Posterior vena cava (tissue), 2 donors: ENCODE data around the gene ACTMAP. TPM values are rescaled to one million over a fixed set of nuclear protein-coding genes. Genes with fewer than 3 reads are reported as not detected.

Source experiments
- DNase-seq: peaks from one replicate; pipeline ENCODE4 v3.0.0-alpha.2; 2020; ENCODE audit warnings: low spot score
- intact Hi-C, 2 donors: fragments of 100-400 bp; cut with DNase I; formaldehyde crosslinking; loops; one replicate each; pipeline versions ENCODE4 v1.14.1 to v1.14.2; 2022 to 2023
- total RNA-seq, 2 donors: library from RNA; stranded (reverse); fragmentation: NEBNext Ultra II Directional; extraction: Animal tissue kit (Norgen Biotek cat#: 25700); gene quantifications; one replicate each; pipeline ENCODE4 v1.2.1, GENCODE V29; 2021
- donor health status: DM: yes; HTN: yes; CAD: no.
- donor health status: DM: yes; HTN: yes; CAD: no.

ACTMAP gene
- total RNA-seq, 2 donors from 2014 or later: 3.0 to 5.5 TPM

DNA sequence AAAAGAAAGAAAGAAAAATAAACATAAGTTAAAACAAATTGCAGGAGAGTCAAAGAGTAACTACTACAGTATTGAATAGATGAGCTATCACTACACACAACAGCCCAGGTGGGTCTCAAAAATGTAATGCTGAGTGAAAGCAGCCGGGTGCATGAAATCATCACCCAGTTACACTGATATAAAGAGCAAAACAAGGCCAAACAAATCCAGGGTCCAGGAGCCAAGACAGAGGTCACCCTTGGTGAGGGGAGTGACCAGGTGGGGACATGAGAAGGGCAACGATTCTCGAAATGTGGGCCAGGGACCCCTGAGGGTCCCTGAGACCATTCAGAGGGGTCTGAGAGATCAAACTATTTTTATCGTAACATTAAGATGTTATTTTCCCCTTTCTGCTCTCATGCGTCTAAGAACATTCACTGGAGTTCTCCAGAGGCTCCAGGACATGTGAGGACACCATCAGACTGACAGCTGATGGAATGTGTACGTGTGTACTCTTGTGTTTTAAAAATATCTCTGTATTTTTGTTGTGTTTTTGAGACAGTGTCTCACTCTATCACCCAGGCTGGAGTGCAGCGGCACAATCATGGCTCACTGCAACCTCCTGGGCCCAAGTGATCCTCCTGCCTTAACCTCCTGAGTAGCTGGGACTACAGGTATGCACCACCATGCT lies 44.2 kb downstream of the ACTMAP start:
- DNase-seq: no peak
- intact Hi-C loops: no loop called here

DNA sequence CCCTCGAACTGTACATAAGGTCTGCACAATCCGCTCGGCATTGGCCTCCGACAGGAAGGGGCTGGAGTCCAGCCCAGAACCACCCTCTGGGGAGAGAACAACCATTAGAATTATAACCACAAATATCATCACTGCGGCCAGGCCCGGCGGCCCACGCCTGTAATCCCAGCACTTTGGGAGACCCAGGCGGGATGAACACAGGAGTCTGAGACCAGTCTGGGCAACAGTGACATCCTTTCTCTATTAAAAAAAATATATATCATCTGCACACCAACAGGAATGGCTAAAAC lies 45.0 kb downstream of the ACTMAP start:
- intact Hi-C loops: no loop called here
- DNase-seq: peak; percentile 92

- DNase-seq: no peak
- intact Hi-C loops: no loop called here
Observed at GRCh38 chr19:40704491-40705361, 45.6 kb downstream of the ACTMAP start.

GRCh38 chr19:40703029-40703755 lies 47.1 kb downstream of the ACTMAP start:
- intact Hi-C loops: no loop called here
- no peak for DNase-seq

DNA sequence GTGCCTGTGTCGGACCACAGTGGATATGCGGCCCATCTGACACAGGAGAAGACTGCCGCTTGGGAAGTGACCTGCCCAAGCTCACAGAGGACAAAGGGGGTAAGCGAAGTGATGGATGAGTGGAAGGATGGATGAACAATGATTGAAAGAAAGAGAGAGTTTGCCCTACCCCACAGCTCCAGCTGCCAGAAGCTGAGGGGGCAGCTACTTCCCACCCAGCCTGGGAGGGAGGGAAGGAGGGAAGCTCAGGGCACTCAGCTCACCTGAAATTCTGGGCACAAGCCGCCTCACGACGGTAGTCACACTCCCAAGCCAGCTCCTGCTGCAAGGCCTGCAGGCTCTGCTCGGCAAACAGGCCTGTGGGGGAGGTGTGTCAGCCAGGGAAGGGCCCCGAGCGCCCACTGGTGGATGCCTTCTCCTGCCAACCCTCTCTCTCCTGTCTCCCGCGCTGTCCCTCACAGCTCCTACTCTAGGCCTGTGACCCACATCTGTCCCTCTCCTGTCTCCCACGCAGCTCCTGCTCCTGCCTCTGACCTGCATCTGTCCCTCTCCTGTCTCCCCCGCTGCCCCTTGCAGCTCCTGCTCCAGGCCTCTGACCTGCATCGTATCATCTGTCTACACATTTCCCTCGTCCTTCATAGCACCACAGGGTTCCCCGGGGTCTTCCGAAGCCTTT lies 47.8 kb downstream of the ACTMAP start:
- intact Hi-C loops: no loop called here
- no peak for DNase-seq

DNA sequence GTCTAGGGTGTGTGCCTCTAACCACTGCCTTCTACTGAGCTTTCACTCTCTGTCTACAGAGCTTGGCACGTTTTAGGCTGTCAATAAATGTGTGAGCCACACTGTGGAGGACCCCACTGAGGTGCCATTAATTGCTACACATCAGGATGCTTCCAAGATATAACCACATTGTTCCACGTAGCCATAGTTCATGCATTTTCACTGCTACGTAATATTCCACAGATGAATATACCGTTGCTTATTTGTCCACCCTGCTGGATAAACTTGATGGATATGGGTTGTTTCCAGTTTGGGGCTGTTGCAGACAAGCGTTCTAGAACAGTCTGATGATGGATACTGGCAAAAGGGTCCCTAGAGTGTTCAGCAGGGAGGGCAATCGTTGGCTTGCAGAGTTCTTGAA lies 48.5 kb downstream of the ACTMAP start:
- intact Hi-C loops: no loop called here
- no peak for DNase-seq

DNA sequence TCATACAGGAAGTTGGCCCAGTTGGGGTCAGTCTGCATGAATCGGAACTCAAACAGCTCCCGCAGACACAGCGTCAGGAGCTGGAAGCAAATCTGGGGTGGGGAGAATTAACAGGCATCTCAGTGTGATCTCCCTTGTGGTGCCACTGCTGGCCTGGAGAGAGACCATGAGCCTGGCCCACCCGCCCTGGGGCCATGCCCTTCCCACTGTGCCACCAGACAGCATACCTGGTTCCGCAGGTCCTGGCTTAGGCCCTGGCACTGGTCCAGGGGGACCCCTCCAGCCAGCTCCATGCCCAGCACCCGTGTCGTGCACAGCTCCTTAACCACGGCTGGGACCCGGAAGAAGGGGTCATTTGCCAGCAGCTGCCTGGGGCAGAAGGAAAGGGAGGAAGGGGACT lies 50.2 kb downstream of the ACTMAP start:
- DNase-seq: no peak
- intact Hi-C loops: no loop called here

- no peak for DNase-seq
- intact Hi-C loops: no loop called here
Observed at GRCh38 chr19:40697007-40697406, 53.3 kb downstream of the ACTMAP start.

- DNase-seq: no peak
- intact Hi-C loops: no loop called here
Observed at GRCh38 chr19:40695881-40696280, 54.4 kb downstream of the ACTMAP start.

DNA sequence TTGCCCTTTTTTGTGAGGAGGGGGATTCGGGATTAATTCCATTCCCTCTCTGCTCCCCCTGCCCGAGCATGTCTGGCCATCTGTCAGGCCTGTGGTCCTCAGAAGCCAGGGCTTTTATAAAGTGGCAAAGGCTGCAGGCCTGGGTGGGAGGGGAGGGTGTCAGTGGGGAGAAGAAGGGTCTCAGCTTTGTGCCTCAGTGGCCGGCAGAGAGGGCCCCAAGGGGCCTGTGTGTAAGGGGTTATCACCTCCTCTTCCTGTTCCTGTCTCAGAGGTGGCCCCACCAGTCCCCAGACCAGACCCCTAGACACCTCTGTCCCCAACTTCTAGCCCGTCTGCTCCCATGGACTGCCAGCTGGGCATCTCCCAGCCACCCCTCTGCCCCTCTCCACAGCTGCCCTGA lies 56.4 kb downstream of the ACTMAP start:
- intact Hi-C loops: no loop called here

GRCh38 chr19:40693150-40693788 lies 57.0 kb downstream of the ACTMAP start:
- intact Hi-C loops: no loop called here
- no peak for DNase-seq

More for the DNA sequence above, 56.4 kb downstream of the ACTMAP start:
- DNase-seq: no peak

DNA sequence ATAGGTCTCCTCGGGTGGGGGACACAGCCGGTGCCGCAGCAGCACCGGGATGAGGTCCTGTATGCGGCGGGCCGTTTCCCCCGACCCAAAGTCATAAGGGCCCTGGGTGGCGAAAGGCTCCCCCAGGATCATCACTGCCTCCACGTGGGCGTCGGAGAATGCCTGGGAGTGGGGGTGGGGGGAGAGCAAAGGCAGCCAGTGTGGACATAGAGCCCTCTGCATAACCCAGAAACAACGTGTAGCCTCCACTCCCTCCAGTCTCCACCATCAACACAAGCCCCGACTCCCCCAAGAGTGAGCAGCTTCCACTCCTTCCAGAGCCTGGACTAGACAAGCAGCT lies 58.1 kb downstream of the ACTMAP start:
- intact Hi-C loops: no loop called here

GRCh38 chr19:40691421-40692211 lies 58.7 kb downstream of the ACTMAP start:
- intact Hi-C loops: loop anchor here in 1 of 2 donors (2.0 kb wide), 1 partner anchor 25 kb away; the partner anchor contains the start of genes COQ8B and ITPKC
- no peak for DNase-seq

More for the DNA sequence above, 58.1 kb downstream of the ACTMAP start:
- no peak for DNase-seq

Other genes with a start within 250 kb of the ACTMAP start
- 10 to 100 TPM; 43.8 to 45.3 TPM for gene SHKBP1, start 173.6 kb downstream of the ACTMAP start, total RNA-seq
- gene LTBP4, start 149.1 kb downstream of the ACTMAP start, total RNA-seq: 100 to 1,000 TPM; 200 to 265 TPM
- 10 to 100 TPM; 54.0 to 62.6 TPM for gene NUMBL, start 59.8 kb downstream of the ACTMAP start, total RNA-seq
- gene COQ8B, start 33.6 kb downstream of the ACTMAP start, total RNA-seq: 10 to 100 TPM; 21.5 to 29.9 TPM
- 10 to 100 TPM; 18.9 to 19.4 TPM for gene ITPKC, start 33.4 kb downstream of the ACTMAP start, total RNA-seq
- gene SNRPA, start 726 bp upstream of the ACTMAP start, total RNA-seq: 10 to 100 TPM; 37.1 to 46.1 TPM
- gene MIA, start 25.0 kb upstream of the ACTMAP start, total RNA-seq: 1 to 10 TPM in 1 of 2 donors, not detected in 1; 1.6 TPM
- gene RAB4B, start 27.8 kb upstream of the ACTMAP start, total RNA-seq: 10 to 100 TPM; 20.5 to 24.5 TPM
- 10 to 100 TPM; 76.3 to 89.0 TPM for gene EGLN2, start 48.7 kb upstream of the ACTMAP start, total RNA-seq
- not detected for gene CYP2A6, start 100.0 kb upstream of the ACTMAP start, total RNA-seq
- gene CYP2A7, start 131.8 kb upstream of the ACTMAP start, total RNA-seq: not detected
- not detected for gene CYP2B6, start 240.8 kb upstream of the ACTMAP start, total RNA-seq